ENCODE results near the gene RAF1.

DNA sequence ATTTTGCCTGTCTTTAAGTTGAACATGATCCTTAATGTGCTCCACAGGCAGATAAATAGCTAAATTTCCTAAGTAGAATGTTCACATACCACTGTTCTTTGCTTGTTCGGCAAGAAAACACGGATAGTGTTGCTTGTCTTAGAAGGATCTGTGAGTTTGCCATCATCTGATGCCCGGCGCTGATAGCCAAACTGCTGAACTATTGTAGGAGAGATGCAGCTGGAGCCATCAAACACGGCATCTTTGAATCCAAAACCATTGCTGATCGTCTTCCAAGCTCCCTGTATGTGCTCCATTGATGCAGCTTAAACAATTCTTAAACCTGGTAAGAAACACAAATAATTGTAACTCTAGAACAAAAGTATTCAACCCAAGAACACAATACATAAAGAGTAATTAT lies 45.5 kb downstream of the RAF1 start:
- TF ChIP-seq, protein P1, sequence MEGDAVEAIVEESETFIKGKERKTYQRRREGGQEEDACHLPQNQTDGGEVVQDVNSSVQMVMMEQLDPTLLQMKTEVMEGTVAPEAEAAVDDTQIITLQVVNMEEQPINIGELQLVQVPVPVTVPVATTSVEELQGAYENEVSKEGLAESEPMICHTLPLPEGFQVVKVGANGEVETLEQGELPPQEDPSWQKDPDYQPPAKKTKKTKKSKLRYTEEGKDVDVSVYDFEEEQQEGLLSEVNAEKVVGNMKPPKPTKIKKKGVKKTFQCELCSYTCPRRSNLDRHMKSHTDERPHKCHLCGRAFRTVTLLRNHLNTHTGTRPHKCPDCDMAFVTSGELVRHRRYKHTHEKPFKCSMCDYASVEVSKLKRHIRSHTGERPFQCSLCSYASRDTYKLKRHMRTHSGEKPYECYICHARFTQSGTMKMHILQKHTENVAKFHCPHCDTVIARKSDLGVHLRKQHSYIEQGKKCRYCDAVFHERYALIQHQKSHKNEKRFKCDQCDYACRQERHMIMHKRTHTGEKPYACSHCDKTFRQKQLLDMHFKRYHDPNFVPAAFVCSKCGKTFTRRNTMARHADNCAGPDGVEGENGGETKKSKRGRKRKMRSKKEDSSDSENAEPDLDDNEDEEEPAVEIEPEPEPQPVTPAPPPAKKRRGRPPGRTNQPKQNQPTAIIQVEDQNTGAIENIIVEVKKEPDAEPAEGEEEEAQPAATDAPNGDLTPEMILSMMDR (IDR thresholded peaks at IDR 0.05): no peak
- no peak for TF ChIP-seq POLR2A (IDR thresholded peaks at IDR 0.05)

All from uterus (tissue), 2 donors.